HUES6 (cell line): ENCODE results near the gene DNAJC16.

Experiments
- H3K27ac ChIP-seq: 2 replicates; pipeline ENCODE4 v1.7.0; 2013; ENCODE audit warnings: low read depth, mild to moderate bottlenecking, low read length, inconsistent platforms
- H3K27me3 ChIP-seq: 2 replicates; pipeline ENCODE4 v1.6.1; 2013; ENCODE audit warnings: low read length; ENCODE audit not compliant: control insufficient read depth, insufficient read depth
- H3K36me3 ChIP-seq: 2 replicates; pipeline ENCODE4 v1.6.1; 2013; ENCODE audit warnings: low read length; ENCODE audit not compliant: control insufficient read depth, insufficient read depth
- H3K4me1 ChIP-seq: 2 replicates; pipeline ENCODE4 v1.6.1; 2013; ENCODE audit warnings: low read length; ENCODE audit not compliant: control insufficient read depth, insufficient read depth
- H3K4me3 ChIP-seq: 2 replicates; pipeline ENCODE4 v1.5.1; 2013; ENCODE audit warnings: low read depth, low read length
- H3K9ac ChIP-seq: one replicate; pipeline ENCODE4 v1.6.1; 2013; ENCODE audit warnings: mild to moderate bottlenecking, low read length
- H3K9me3 ChIP-seq: 2 replicates; pipeline ENCODE4 v1.6.1; 2013; ENCODE audit warnings: low read depth, low read length; ENCODE audit not compliant: control insufficient read depth, insufficient read depth

Gene DNAJC16

GRCh38 chr1:15625056-15625917 lies 98.6 kb downstream of the DNAJC16 start:
- Histone ChIP-seq H3K27me3 (no peaks in the 10 kb centered on the region), H3K9me3 (no peaks in the 10 kb centered on the region), H3K4me3 (no peak overlapping the region), H3K4me1 (peaks cover 3% of the 10 kb centered on the region; the same call in 1 of the 2 replicates), H3K9ac (no peak overlapping the region), H3K36me3 (peaks cover 35% of the 10 kb centered on the region), H3K27ac (no peak overlapping the region)
